Measurements from ENCODE around the gene GUCD1.
"Not testable (repeated sequence)": the region's sequence is repeated elsewhere in the genome, so short reads cannot be mapped to it uniquely, and the experiment has no call there.

DNA sequence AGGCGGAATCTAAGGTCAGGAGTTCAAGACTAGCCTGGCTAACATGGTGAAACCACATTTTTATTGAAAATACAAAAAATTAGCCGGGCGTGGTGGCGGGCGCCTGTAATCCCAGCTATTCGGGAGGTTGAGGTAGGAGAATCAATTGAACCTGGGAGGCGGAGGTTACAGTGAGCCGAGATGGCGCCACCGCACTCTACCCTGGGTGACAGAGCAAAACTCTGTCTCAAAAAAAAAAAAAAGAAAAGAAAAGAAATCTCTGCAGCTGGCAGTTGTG, 38.6 kb upstream of the GUCD1 start:
- TF ChIP-seq POLR2AphosphoS5 (IDR thresholded peaks at IDR 0.05); EP300 (IDR thresholded peaks at IDR 0.05; ENCODE audit: low read depth): not testable (repeated sequence)
